Loucy (cell line): Measurements from ENCODE around the gene DPT.

Source experiments
- H2AFZ ChIP-seq: fragments of 200-600 bp; sonication (generic); 2 replicates; pipeline ENCODE4 v1.6.0; 2016; ENCODE audit warnings: antibody characterized with exemption, mild to moderate bottlenecking, low read length, moderate library complexity
- H3F3A ChIP-seq: fragments of 200-600 bp; 2 replicates; pipeline ENCODE4 v1.6.0; 2016; ENCODE audit warnings: antibody characterized with exemption, low read depth, mild to moderate bottlenecking
- H3K27me3 ChIP-seq: fragments of 200-600 bp; sonication (generic); 2 replicates; pipeline ENCODE4 v1.6.1; 2014; ENCODE audit warnings: low read length, mild to moderate bottlenecking; ENCODE audit not compliant: insufficient read depth, poor library complexity, severe bottlenecking
- H3K36me3 ChIP-seq: fragments of 200-600 bp; sonication (generic); 2 replicates; pipeline ENCODE4 v1.6.1; 2016; ENCODE audit warnings: low read length; ENCODE audit not compliant: insufficient read depth
- H3K4me1 ChIP-seq: fragments of 200-600 bp; sonication (generic); 2 replicates; pipeline ENCODE4 v1.5.1; 2014; ENCODE audit warnings: low read length, mild to moderate bottlenecking; ENCODE audit not compliant: insufficient read depth, poor library complexity, severe bottlenecking
- H3K4me2 ChIP-seq: fragments of 200-600 bp; sonication (generic); 2 replicates; pipeline ENCODE4 v1.6.0; 2014; ENCODE audit warnings: antibody characterized with exemption, low read length, low read depth, mild to moderate bottlenecking; ENCODE audit not compliant: poor library complexity, severe bottlenecking
- H3K4me3 ChIP-seq: fragments of 200-600 bp; sonication (generic); 2 replicates; pipeline ENCODE4 v1.5.1; 2014; ENCODE audit warnings: low read length, mild to moderate bottlenecking, mixed read lengths; ENCODE audit not compliant: poor library complexity, severe bottlenecking
- H3K79me2 ChIP-seq: fragments of 200-600 bp; sonication (generic); 2 replicates; pipeline ENCODE4 v1.6.1; 2014; ENCODE audit warnings: low read length; ENCODE audit not compliant: insufficient read depth
- H3K9ac ChIP-seq: fragments of 200-600 bp; sonication (generic); 2 replicates; pipeline ENCODE4 v1.6.0; 2014; ENCODE audit warnings: mild to moderate bottlenecking, low read depth, low read length, moderate library complexity; ENCODE audit not compliant: poor library complexity, severe bottlenecking
- H3K9me2 ChIP-seq: fragments of 200-600 bp; sonication (generic); replicated peaks from 2 replicates; pipeline ENCODE4 v1.6.1; 2016; ENCODE audit warnings: low read depth, low read length, mixed read lengths
- H3K9me3 ChIP-seq: fragments of 200-600 bp; sonication (generic); 2 replicates; pipeline ENCODE4 v1.6.1; 2014; ENCODE audit warnings: mild to moderate bottlenecking, antibody characterized with exemption, low read length, low read depth; ENCODE audit not compliant: insufficient read depth
- H4K20me1 ChIP-seq: fragments of 200-600 bp; sonication (generic); 2 replicates; pipeline ENCODE4 v1.6.0; 2014; ENCODE audit warnings: antibody characterized with exemption, low read length, mild to moderate bottlenecking; ENCODE audit not compliant: insufficient read depth, poor library complexity, severe bottlenecking
- EZH2phosphoT487 ChIP-seq: fragments of 200-600 bp; IDR thresholded peaks from 2 replicates; pipeline ENCODE4 v1.6.1; 2018; ENCODE audit warnings: antibody characterized with exemption, mild to moderate bottlenecking, moderate library complexity, borderline replicate concordance
- TF ChIP-seq, protein P1 (sequence below): fragments of 200-600 bp; sonication (generic); conservative IDR thresholded peaks from 2 replicates; pipeline ENCODE4 v1.5.1; 2014; ENCODE audit warnings: mild to moderate bottlenecking, antibody characterized with exemption, low read length

The DPT gene

DNA sequence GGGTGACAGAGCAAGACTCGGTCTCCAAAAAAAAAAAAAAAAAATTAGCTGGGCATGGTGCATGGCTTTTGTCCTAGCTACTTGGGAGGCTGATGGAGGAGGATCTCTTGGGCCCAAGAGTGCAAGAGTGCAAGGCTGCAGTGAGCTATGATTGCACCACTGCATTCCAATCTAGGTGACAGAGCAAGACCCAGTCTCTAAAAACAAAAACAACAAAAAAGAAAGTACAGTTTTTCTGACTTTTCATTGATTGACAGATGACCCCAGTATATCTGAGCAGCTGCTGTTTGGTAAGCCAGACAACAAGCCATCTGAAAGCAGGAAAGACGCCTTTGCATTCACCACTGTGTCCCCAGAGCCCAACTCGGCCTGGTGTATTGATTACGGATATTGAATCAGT is 10.9 kb upstream of the DPT start:
- Histone ChIP-seq H3K9ac (no peak overlapping the region), H3K27me3 (no peaks in the 10 kb centered on the region), H3K4me1 (no peaks in the 10 kb centered on the region), H3F3A (no peaks in the 10 kb centered on the region), H2AFZ (no peak overlapping the region), H3K79me2 (no peaks in the 10 kb centered on the region), H3K36me3 (no peaks in the 10 kb centered on the region), H3K9me3 (no peaks in the 10 kb centered on the region), H3K4me3 (no peak overlapping the region), H3K4me2 (no peak overlapping the region), H3K9me2 (no peaks in the 10 kb centered on the region), H4K20me1 (no peaks in the 10 kb centered on the region)
- TF ChIP-seq, protein P1, sequence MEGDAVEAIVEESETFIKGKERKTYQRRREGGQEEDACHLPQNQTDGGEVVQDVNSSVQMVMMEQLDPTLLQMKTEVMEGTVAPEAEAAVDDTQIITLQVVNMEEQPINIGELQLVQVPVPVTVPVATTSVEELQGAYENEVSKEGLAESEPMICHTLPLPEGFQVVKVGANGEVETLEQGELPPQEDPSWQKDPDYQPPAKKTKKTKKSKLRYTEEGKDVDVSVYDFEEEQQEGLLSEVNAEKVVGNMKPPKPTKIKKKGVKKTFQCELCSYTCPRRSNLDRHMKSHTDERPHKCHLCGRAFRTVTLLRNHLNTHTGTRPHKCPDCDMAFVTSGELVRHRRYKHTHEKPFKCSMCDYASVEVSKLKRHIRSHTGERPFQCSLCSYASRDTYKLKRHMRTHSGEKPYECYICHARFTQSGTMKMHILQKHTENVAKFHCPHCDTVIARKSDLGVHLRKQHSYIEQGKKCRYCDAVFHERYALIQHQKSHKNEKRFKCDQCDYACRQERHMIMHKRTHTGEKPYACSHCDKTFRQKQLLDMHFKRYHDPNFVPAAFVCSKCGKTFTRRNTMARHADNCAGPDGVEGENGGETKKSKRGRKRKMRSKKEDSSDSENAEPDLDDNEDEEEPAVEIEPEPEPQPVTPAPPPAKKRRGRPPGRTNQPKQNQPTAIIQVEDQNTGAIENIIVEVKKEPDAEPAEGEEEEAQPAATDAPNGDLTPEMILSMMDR = no peak
- TF ChIP-seq EZH2phosphoT487 = no peak

DNA sequence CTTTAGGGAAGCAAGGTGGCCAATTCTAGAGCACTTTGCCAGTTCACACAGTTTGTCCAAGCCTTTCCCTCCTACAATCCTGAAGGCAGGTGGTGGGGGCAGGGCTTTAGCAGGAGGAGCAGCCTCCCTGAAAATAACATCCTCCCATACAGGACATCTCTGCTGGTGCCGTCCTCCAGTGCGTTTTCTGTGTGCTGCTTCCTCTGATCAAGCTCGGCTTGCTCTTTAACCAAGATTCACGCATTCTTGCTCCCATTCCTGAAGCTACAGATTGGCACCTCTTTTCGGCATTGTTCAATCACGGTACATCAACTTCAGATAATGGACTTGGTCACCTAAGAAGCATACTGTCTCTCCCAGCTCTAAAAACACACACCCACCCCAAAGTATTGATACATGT is 7.5 kb upstream of the DPT start:
- Histone ChIP-seq H3K4me1 (no peaks in the 10 kb centered on the region), H3K9me2 (no peaks in the 10 kb centered on the region), H3K9me3 (no peaks in the 10 kb centered on the region), H3K36me3 (no peaks in the 10 kb centered on the region), H3K4me2 (no peak overlapping the region), H3K27me3 (no peaks in the 10 kb centered on the region), H3K4me3 (no peak overlapping the region), H2AFZ (no peak overlapping the region), H4K20me1 (no peaks in the 10 kb centered on the region), H3K9ac (no peak overlapping the region), H3F3A (no peaks in the 10 kb centered on the region), H3K79me2 (no peaks in the 10 kb centered on the region)
- TF ChIP-seq, protein P1 = no peak
- TF ChIP-seq EZH2phosphoT487 = no peak

DNA sequence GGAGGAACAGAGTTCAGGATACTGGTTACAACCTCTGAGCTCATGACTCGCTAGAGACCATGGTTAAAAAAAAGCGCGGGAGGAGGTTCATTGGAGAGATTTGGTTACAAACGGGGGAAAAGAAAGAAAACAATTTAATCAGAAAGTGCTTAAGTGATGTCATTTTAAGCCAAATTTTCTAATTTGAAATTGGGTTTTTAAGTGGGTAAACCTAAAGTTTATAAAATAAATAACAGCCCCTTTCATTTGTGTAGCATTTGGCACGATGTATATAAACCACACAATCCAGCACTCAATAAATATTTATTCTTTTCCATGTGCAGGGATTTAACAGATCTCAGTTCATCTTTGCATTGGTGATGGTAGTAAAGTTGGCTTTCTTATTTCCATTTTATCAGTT is 7.0 kb upstream of the DPT start:
- TF ChIP-seq, protein P1 = no peak
- TF ChIP-seq EZH2phosphoT487 = no peak
- H3F3A ChIP-seq = no peaks in the 10 kb centered on the region
- no peaks in the 10 kb centered on the region for H4K20me1 ChIP-seq
- H3K27me3 ChIP-seq = no peaks in the 10 kb centered on the region
- H3K36me3 ChIP-seq = no peaks in the 10 kb centered on the region
- H3K4me2 ChIP-seq = no peak overlapping the region
- no peak overlapping the region for H3K9ac ChIP-seq
- no peaks in the 10 kb centered on the region for H3K9me2 ChIP-seq
- H2AFZ ChIP-seq = no peak overlapping the region
- H3K4me1 ChIP-seq = no peaks in the 10 kb centered on the region
- H3K4me3 ChIP-seq = no peak overlapping the region
- no peaks in the 10 kb centered on the region for H3K79me2 ChIP-seq
- H3K9me3 ChIP-seq = no peaks in the 10 kb centered on the region
